Medulla oblongata (tissue), 1 donor: Measurements from ENCODE around the gene CHRNB2.

ENCODE experiments used
- DNase-seq: peaks from one replicate; pipeline ENCODE4 v3.0.0-alpha.2; 2015; ENCODE audit errors: extremely low spot score

CHRNB2 gene

GRCh38 chr1:154579374-154579773, 11.8 kb downstream of the CHRNB2 start:
- DNase-seq, result no peak

- no peak for DNase-seq
Measured at GRCh38 chr1:154581766-154582165, 14.2 kb downstream of the CHRNB2 start.

DNA sequence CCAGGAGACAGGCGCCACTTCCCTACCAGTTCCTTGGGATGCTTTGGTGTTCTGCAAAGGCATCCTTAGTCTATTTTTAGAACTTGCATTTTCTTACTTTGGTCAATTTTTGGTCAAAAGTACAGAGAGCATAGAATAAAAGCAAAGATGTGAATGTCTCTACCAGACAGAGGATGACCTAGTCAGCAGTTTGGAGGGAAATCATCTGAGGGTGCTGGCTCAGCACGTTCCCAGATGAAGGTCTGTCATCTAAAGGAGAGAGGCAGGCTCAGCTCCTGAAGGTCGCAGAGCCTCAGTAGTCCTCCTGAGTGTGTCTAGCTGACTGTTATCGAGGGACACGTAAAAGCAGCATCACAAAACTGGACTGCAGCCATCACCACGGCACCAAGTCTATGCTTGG, 15.3 kb downstream of the CHRNB2 start:
- DNase-seq, result no peak

- no peak for DNase-seq
Measured at GRCh38 chr1:154583773-154584172, 16.2 kb downstream of the CHRNB2 start.

DNA sequence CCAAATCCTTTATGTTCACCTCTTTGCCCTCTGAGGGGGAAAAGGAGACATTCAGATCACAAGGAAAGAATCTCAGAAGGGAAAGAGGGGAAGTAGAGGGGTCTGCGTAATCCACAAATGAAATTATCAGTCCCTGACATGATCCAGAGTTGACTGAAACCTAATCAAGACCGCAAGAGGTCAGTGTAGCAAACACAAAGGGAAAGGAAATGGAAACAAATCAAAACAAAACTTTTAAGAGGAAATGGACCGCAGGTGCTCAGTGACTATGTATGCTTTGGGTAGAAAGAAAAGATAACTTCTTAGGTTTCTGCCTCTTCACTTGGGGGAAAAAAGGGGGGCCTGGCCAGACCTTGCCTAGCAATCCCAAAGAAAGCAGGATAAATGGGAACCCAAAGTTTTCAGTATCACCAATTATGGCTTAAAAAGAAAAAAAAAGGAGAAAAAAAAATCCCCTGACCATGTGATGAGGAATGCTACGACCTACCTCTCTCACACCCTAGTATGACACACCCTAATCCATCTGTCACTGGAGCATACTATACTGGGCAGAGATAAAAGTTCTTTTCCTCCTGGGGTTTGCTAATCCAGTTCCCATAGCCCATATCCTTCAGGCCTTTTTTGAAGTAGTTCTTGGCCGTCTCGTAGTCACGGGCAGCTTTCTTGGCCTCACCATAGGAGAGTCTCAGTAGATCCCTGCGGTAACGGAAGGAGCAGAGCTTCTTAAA, 16.9 kb downstream of the CHRNB2 start:
- no peak for DNase-seq

DNA sequence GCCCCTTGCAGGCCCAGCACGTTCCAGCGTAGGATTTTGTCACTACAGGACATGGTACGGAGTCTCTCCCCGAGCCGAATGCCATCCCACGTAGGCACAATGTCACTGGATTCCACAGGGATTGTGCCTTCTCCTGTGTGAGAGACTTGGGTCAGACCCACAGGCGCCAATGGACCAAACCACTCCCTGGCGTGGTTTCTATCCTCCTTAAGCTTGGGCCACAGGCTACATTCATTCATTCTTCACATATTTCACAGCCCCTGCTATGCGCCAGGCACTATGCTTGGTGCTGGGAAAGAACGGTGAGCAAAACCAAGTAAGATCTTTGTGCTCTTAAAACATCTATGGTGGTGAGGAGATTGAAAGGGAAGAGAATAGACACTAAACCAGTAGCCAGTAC, 18.7 kb downstream of the CHRNB2 start:
- no peak for DNase-seq

GRCh38 chr1:154586641-154587040, 19.1 kb downstream of the CHRNB2 start:
- no peak for DNase-seq

DNA sequence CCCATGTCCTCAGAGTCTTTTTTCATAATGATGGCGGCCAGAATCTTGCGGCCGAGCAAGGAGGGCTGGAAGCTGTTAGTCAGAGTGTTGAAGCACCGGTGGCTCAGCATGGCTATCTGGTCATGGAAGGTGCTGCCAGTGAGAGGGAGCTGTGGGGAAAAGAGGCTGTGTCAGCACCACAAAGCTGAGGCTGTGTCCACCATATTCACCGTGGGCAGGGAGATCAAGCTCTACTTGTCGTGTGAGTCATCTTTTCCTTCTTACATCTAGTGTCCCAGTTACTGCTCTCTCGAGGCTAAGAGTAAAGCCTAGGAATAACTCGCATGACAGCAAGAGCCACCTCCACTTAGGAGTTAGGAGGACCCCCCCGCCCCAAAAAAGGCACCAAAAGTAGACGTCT, 22.2 kb downstream of the CHRNB2 start:
- DNase-seq, result no peak

GRCh38 chr1:154590756-154591155, 23.2 kb downstream of the CHRNB2 start:
- DNase-seq, result no peak

DNA sequence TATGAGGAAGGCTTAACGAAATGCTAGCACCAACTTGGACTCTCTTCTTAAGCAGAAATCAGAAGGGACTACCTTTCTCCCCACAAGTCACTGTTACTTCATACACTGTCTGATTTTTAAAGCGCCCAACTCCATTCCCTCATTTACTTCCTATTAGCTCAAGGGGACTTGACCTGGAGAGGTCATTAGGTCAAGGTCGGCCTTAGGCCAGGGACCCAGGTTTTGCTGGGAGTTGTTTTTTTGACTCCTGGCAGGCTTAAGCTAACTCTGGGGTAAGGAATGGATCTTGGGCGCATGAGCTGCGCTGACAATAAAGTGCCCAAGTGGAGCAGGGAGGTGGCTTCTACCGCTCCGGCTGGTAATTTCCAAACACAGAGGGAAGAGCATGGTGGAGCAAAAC, 23.6 kb downstream of the CHRNB2 start:
- DNase-seq, result no peak

GRCh38 chr1:154593390-154593789, 25.8 kb downstream of the CHRNB2 start:
- DNase-seq, result no peak

DNA sequence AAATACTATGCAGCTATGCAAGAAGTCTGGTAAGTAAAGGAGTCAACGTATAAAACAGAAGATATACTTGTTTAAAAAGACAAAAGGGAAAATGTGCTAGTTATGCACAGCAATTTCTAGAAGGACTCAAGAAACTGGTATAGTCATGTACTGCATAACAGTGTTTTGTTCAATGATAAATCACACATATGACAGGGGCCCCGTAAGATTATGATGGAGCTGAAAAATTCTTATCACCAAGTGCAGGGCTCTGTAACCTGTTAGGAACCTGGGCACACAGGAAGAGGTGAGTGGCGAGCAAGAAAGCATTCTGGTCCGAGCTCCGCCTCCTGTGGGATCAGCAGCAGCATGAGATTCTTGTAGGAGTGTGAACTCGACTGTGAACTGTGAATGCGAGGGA, 27.2 kb downstream of the CHRNB2 start:
- no peak for DNase-seq

DNA sequence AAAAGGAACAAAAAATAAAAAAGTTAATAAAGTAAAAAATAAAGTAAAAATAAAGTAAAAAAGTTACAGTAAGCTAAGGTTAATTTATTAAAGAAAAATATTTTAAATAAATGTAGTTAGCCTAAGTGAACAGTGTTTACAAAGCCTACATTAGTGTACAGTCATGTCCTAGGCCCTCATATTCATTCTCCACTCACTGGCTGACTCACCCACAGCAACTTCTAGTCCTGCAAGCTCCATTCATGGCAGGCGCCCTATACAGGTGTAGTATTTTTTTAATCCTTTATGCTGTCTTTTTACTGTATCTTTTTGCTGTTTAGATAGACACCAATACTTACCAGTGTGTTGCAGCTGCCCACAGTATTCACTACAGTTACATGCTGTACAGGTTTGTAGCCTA, 28.0 kb downstream of the CHRNB2 start:
- DNase-seq, result no peak

- peak; percentile 60 for DNase-seq
Measured at GRCh38 chr1:154598871-154599635, 31.5 kb downstream of the CHRNB2 start.

GRCh38 chr1:154599658-154600057, 32.1 kb downstream of the CHRNB2 start:
- no peak for DNase-seq

DNA sequence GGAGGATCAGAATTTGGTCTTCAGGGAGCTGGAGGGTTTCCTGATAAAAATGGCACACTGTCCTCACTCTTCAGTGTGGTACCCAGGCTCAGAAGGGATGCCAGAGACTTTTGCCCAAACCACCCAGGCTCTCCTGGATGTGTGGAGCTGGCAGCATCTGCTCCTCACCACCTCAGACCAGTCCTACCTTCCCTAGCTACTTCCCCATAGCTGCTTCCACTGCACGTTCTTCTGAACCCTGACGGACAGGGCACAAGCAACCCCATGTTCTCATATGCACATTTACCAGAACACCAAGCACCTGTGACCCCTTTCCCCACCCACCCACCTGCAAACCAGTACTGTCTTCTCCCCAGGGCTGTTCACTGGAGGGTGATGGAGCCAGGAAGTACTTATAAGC, 35.7 kb downstream of the CHRNB2 start:
- DNase-seq, result no peak

DNA sequence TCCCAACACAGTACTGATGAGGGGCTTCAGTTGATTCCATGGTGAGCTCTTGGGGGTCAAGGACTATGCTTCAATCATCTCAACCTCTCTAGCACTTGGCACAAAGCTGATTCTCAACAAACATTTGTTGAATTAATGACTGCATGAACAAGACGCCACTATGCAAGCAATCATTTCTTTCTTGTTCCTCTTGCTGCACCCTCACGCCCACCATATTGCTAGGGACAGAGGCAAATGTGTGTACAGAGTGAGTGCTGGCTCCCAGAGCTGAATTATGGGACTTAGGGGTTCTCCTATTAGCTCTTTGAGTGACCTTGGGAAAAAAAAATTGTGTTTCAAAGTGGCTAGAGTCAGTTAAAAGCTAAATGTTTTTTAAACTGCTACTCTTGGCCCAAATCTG, 38.0 kb downstream of the CHRNB2 start:
- no peak for DNase-seq

DNA sequence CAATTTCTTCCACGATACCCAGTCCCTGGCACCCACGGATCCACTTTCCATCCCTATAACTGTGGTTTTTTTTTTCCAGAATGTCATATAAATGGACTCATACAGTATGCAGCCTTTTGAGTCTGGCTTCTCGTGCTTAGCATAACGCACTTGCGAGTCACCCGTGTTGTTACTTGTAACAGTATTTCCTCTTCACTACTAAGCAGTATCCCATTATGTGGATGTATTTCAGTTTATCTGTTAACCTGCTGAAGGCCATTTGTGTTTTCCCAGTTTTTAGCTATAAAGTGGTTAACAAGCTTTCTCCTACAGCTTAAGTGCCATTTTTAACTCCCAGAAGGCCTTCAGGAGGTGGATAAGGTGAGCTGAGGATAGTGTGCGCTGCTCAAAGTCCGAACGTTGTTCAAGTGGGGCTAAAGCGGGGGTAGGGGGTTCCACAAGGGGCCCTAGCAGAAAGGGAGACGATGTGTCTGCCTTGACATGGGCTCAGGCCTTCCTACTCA, 39.6 kb downstream of the CHRNB2 start:
- peak; percentile 33 for DNase-seq

- peak; percentile 91 for DNase-seq
Measured at GRCh38 chr1:154607609-154608396, 40.2 kb downstream of the CHRNB2 start, which contains the start of gene ADAR. ADAR (minus strand) TSS chr1:154608186; CDS start chr1:154608006, 180 bp downstream.

DNA sequence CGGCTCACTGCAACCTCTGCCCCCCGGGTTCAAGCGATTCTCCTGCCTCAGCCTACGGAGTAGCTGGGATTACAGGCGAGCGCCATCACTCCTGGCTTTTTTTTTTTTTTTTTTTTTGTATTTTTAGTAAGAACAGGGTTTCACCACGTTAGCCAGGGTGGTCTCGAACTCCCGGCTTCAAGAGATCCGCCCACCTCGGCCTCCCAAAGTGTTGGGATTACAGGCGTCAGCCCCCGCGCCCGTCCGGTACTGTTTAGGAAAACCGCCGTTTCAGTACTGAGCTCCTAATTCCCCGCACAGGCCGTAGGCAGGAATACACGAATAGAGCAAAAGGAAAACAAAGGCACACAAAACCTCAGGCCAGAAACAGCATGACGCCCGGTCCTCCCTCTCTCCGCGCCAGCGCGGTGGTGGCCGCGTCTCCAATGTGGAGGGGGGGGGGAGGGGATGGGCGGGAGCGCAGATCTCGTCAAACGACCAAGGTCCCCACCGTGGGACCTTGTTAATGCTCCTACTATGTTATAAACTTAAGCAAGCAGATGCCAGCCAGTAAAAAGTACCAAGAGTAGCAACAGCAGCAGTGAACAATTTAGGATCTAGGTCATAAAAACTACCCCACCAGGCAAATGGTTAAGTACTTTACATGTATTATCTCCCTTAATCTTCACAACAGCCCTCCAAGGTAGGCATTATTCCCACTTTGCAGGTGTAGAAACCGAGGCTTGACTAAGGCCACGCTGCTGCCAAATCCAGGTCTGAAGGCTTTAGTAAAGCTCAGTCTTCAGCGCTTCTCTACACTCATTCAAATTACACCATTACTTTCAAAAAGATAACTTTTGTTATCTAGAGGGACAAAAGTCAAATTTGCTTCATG, 41.1 kb downstream of the CHRNB2 start:
- peak; percentile 68 for DNase-seq
